ENCODE data around the gene AASS. TPM values are rescaled to one million over a fixed set of nuclear protein-coding genes. Genes with fewer than 3 reads are reported as not detected.

Gene AASS
- total RNA-seq, 4 donors from 2014 or later = 10.1 to 28.5 (median 24.3) TPM

DNA sequence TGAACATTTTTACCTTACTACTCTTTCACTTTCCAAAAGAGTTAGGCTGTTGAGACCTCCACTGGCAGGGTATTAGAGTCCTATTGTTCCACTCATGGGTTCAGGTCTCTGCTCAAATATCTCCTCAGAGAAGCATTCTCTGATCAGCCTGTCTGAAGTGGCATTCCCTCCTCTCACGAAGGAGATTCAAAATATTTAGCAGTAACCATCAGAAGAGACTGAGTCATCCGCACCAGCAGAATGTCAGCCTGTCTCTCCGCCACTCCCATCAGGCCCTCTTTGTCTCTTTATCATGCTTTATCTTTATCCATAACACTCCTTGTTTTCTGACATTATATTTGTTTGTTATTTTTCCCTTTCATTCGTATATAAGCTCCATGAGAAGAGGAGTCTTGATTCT, 79.1 kb downstream of the AASS start:
- DNase-seq = no peak
- Histone ChIP-seq H3K9me3 (no peaks in the 10 kb centered on the region), H3K4me1 (no peaks in the 10 kb centered on the region), H3K36me3 (no peaks in the 10 kb centered on the region), H3K4me3 (no peak overlapping the region), H3K27ac (no peak overlapping the region), H3K27me3 (no peaks in the 10 kb centered on the region)
- no peak for TF ChIP-seq POLR2A (IDR thresholded peaks at IDR 0.05)

DNA sequence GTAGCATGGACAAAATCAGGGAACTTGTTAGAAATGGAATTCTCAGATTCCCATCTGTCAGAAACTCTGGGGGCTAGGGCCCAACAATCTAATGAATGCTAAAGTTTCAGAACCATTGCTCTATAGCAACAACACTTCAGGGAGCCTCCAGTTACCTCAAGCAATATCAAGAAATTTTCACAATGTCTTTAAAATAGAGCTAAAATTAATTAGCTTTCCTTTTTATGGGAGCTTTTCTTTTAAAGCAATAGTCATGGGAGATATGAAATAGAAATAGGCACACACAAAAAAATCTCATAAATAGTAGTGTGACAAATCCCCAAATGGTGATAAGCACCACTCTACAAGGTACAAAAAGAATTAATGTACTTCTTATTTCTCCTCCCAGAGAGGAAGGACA, 80.9 kb downstream of the AASS start:
- H3K36me3 ChIP-seq = no peaks in the 10 kb centered on the region
- no peak for DNase-seq
- H3K27me3 ChIP-seq = no peaks in the 10 kb centered on the region
- TF ChIP-seq POLR2A (IDR thresholded peaks at IDR 0.05) (no peak), CTCF (IDR thresholded peaks at IDR 0.05) (no peak)
- H3K4me3 ChIP-seq = no peak overlapping the region
- no peak overlapping the region for H3K27ac ChIP-seq
- H3K4me1 ChIP-seq = no peaks in the 10 kb centered on the region
- H3K9me3 ChIP-seq = no peaks in the 10 kb centered on the region

- TF ChIP-seq CTCF (IDR thresholded peaks at IDR 0.05) (no peak), POLR2A (IDR thresholded peaks at IDR 0.05) (no peak)
- H3K4me3 ChIP-seq = no peak overlapping the region
- H3K4me1 ChIP-seq = no peaks in the 10 kb centered on the region
- no peak overlapping the region for H3K27ac ChIP-seq
- H3K27me3 ChIP-seq = no peaks in the 10 kb centered on the region
- no peak for DNase-seq
- no peaks in the 10 kb centered on the region for H3K9me3 ChIP-seq
- H3K36me3 ChIP-seq = no peaks in the 10 kb centered on the region
Observed at GRCh38 chr7:122059542-122059941, 84.5 kb downstream of the AASS start.

DNA sequence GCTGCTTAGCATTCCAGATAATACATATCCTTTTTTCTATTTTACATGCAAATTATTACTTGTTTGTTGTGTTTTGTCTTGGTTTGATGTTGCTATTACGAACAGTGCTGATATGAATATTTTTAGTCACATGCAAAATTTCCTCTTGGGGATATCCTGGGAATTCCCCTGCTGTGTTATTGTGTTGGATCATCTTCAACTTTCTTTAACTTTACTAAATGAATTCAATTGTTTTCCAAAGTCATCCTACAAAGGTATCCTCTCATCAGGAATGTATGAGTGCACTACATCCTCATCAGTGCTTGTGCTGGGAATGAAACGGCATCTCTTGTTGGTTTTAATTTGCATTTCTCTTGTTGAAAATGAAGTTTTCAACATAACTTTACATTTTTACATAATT, 87.1 kb downstream of the AASS start:
- TF ChIP-seq CTCF (IDR thresholded peaks at IDR 0.05) (no peak), POLR2A (IDR thresholded peaks at IDR 0.05) (no peak)
- no peaks in the 10 kb centered on the region for H3K27me3 ChIP-seq
- H3K27ac ChIP-seq = no peak overlapping the region
- no peak for DNase-seq
- H3K4me1 ChIP-seq = no peaks in the 10 kb centered on the region
- H3K4me3 ChIP-seq = no peak overlapping the region
- no peaks in the 10 kb centered on the region for H3K36me3 ChIP-seq
- no peaks in the 10 kb centered on the region for H3K9me3 ChIP-seq

DNA sequence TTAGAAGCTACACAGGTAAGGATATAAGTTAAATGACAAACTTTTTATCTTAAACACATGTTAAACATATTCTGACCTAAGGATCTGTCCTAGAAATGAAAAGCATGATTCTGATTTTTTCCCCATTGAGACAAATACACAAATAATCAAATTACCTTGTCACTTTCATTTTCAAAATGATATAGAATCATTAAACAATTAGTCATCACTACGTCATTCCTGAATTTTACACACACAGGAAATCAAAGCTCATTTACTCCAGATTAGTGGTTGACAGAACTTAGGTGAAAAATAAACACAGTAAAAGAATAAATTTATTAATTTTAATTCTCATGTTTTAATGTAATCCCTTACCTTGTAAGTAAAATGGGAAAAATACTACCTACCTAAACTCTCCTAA, 89.0 kb downstream of the AASS start:
- H3K9me3 ChIP-seq = no peaks in the 10 kb centered on the region
- H3K36me3 ChIP-seq = no peaks in the 10 kb centered on the region
- H3K27ac ChIP-seq = no peak overlapping the region
- H3K27me3 ChIP-seq = no peaks in the 10 kb centered on the region
- no peak for DNase-seq
- H3K4me1 ChIP-seq = no peaks in the 10 kb centered on the region
- TF ChIP-seq CTCF (IDR thresholded peaks at IDR 0.05) (no peak), POLR2A (IDR thresholded peaks at IDR 0.05) (no peak)
- H3K4me3 ChIP-seq = no peak overlapping the region

- no peak for DNase-seq
- TF ChIP-seq POLR2A (IDR thresholded peaks at IDR 0.05) (no peak), CTCF (IDR thresholded peaks at IDR 0.05) (no peak)
- H3K4me1 ChIP-seq = no peaks in the 10 kb centered on the region
- no peaks in the 10 kb centered on the region for H3K9me3 ChIP-seq
- no peaks in the 10 kb centered on the region for H3K36me3 ChIP-seq
- H3K27me3 ChIP-seq = no peaks in the 10 kb centered on the region
- H3K27ac ChIP-seq = no peak overlapping the region
- H3K4me3 ChIP-seq = no peak overlapping the region
Observed at GRCh38 chr7:122054393-122054792, 89.7 kb downstream of the AASS start.
